Measurements from ENCODE around the gene TTC3.

GRCh38 chr21:37244501-37245095 lies 171.5 kb downstream of the TTC3 start:
- TF ChIP-seq EZH2 (IDR thresholded peaks at IDR 0.05; ENCODE audit: borderline replicate concordance, low read depth, low read length, severe bottlenecking) (no peak), CTCF (IDR thresholded peaks at IDR 0.05; ENCODE audit: borderline replicate concordance, extremely low read depth, low read length, poor library complexity, severe bottlenecking) (no peak)

All from DND-41 (cell line).